H9 (cell line): ENCODE data around the gene DCTN2. TPM values are rescaled to one million over a fixed set of nuclear protein-coding genes. Genes with fewer than 3 reads are reported as not detected.

ENCODE experiments used
- DNase-seq: peaks from one replicate; pipeline ENCODE4 v3.0.0-alpha.2; 2017
- H2AFZ ChIP-seq: one replicate; pipeline ENCODE4 v1.6.1; 2013; ENCODE audit warnings: mild to moderate bottlenecking, low read length, control low read depth, moderate library complexity
- H2AK5ac ChIP-seq: 2 replicates; pipeline ENCODE4 v1.6.1; 2013; ENCODE audit warnings: low read length, control low read depth, mixed read lengths; ENCODE audit not compliant: insufficient read length
- H2BK120ac ChIP-seq: one replicate; pipeline ENCODE4 v1.6.1; 2013; ENCODE audit warnings: low read depth, mild to moderate bottlenecking, low read length, control low read depth, inconsistent platforms; ENCODE audit not compliant: poor library complexity, severe bottlenecking
- H2BK12ac ChIP-seq: 2 replicates; pipeline ENCODE4 v1.6.1; 2013; ENCODE audit warnings: low read length, control low read depth, mixed read lengths, low read depth; ENCODE audit not compliant: insufficient read length
- H2BK15ac ChIP-seq: 2 replicates; pipeline ENCODE4 v1.6.1; 2013; ENCODE audit warnings: low read depth, low read length, control low read depth
- H2BK20ac ChIP-seq: one replicate; pipeline ENCODE4 v1.6.1; 2013; ENCODE audit warnings: low read depth, mild to moderate bottlenecking, low read length, control low read depth, inconsistent platforms; ENCODE audit not compliant: poor library complexity, severe bottlenecking
- H2BK5ac ChIP-seq: 2 replicates; pipeline ENCODE4 v1.6.1; 2013; ENCODE audit warnings: low read length, control low read depth, mixed read lengths; ENCODE audit not compliant: insufficient read length
- H3K14ac ChIP-seq: 2 replicates; pipeline ENCODE4 v1.6.1; 2013; ENCODE audit warnings: low read length, control low read depth; ENCODE audit not compliant: insufficient read depth
- H3K18ac ChIP-seq: 2 replicates; pipeline ENCODE4 v1.6.1; 2013; ENCODE audit warnings: low read depth, mild to moderate bottlenecking, mixed read lengths, low read length, control low read depth; ENCODE audit not compliant: insufficient read length
- H3K23ac ChIP-seq: 2 replicates; pipeline ENCODE4 v1.6.1; 2013; ENCODE audit warnings: low read length, control low read depth, mixed read lengths, low read depth; ENCODE audit not compliant: insufficient read length
- H3K23me2 ChIP-seq: 2 replicates; pipeline ENCODE4 v1.6.1; 2013; ENCODE audit warnings: low read depth, mild to moderate bottlenecking, mixed read lengths, low read length, control low read depth; ENCODE audit not compliant: insufficient read length, poor library complexity, severe bottlenecking
- H3K27ac ChIP-seq: 2 replicates; pipeline ENCODE4 v1.5.1; 2013; ENCODE audit warnings: low read length, control low read depth, mixed read lengths, low read depth; ENCODE audit not compliant: insufficient read length
- H3K27me3 ChIP-seq: 2 replicates; pipeline ENCODE4 v1.6.1; 2013; ENCODE audit warnings: low read length, control low read depth, inconsistent platforms; ENCODE audit not compliant: insufficient read depth
- H3K4ac ChIP-seq: 2 replicates; pipeline ENCODE4 v1.6.1; 2013; ENCODE audit warnings: low read depth, mild to moderate bottlenecking, control low read depth, inconsistent platforms, low read length, moderate library complexity
- H3K4me1 ChIP-seq: 2 replicates; pipeline ENCODE4 v1.6.1; 2013; ENCODE audit warnings: low read length, control low read depth, inconsistent platforms; ENCODE audit not compliant: insufficient read depth
- H3K4me2 ChIP-seq: 2 replicates; pipeline ENCODE4 v1.6.1; 2013; ENCODE audit warnings: low read length, control low read depth, mixed read lengths; ENCODE audit not compliant: insufficient read length, insufficient read depth
- H3K56ac ChIP-seq: 2 replicates; pipeline ENCODE4 v1.6.1; 2013; ENCODE audit warnings: low read depth, mild to moderate bottlenecking, mixed read lengths, low read length, control low read depth; ENCODE audit not compliant: insufficient read length
- H3K79me1 ChIP-seq: 2 replicates; pipeline ENCODE4 v1.6.1; 2013; ENCODE audit warnings: low read depth, mild to moderate bottlenecking, moderate library complexity, low read length, control low read depth, inconsistent platforms; ENCODE audit not compliant: insufficient read depth, poor library complexity, severe bottlenecking
- H3K79me2 ChIP-seq: 2 replicates; pipeline ENCODE4 v1.6.1; 2013; ENCODE audit warnings: low read length, control low read depth, inconsistent platforms; ENCODE audit not compliant: insufficient read depth
- H3K9ac ChIP-seq: 2 replicates; pipeline ENCODE4 v1.6.1; 2013; ENCODE audit warnings: low read length, control low read depth, mixed read lengths; ENCODE audit not compliant: insufficient read length; ENCODE audit errors: extremely low read depth
- H3K9me3 ChIP-seq: one replicate; pipeline ENCODE4 v1.6.1; 2013; ENCODE audit warnings: low read depth, low read length, inconsistent platforms; ENCODE audit not compliant: control insufficient read depth
- H3T11ph ChIP-seq: one replicate; pipeline ENCODE4 v1.6.1; 2013; ENCODE audit warnings: mild to moderate bottlenecking, low read length, control low read depth, inconsistent platforms
- H4K20me1 ChIP-seq: one replicate; pipeline ENCODE4 v1.6.1; 2013; ENCODE audit not compliant: control insufficient read depth, insufficient read length, insufficient read depth
- H4K5ac ChIP-seq: 2 replicates; pipeline ENCODE4 v1.6.1; 2013; ENCODE audit warnings: low read depth, mild to moderate bottlenecking, mixed read lengths, low read length, control low read depth; ENCODE audit not compliant: insufficient read length
- H4K8ac ChIP-seq: replicated peaks from 2 replicates; pipeline ENCODE4 v1.6.1; 2013; ENCODE audit warnings: low read length, control low read depth, mixed read lengths, low read depth; ENCODE audit not compliant: insufficient read length
- H4K91ac ChIP-seq: 2 replicates; pipeline ENCODE4 v1.6.1; 2013; ENCODE audit warnings: low read depth, mild to moderate bottlenecking, moderate library complexity, mixed read lengths, low read length, control low read depth; ENCODE audit not compliant: insufficient read length
- H3K27ac Mint-ChIP-seq, 3 experiments: 2 replicates in 2 of 3; 3 replicates in 1 of 3; pipeline ENCODE4 v1.8.0; 2020 to 2021; ENCODE audit warnings: mixed read lengths in 3 of 3, mild to moderate bottlenecking in 1 of 3, moderate library complexity in 1 of 3
- H3K27me3 Mint-ChIP-seq: 2 replicates; pipeline ENCODE4 v1.8.0; 2021; ENCODE audit warnings: low read depth, mild to moderate bottlenecking, moderate library complexity, mixed read lengths
- H3K36me3 Mint-ChIP-seq, 3 experiments: 2 replicates in 2 of 3; 3 replicates in 1 of 3; pipeline ENCODE4 v1.8.0; 2020 to 2021; ENCODE audit warnings: low read depth in 3 of 3, mixed read lengths in 3 of 3; ENCODE audit not compliant: insufficient read depth in 1 of 3
- H3K4me1 Mint-ChIP-seq, 2 experiments: 2 replicates each; pipeline ENCODE4 v1.8.0; 2020; ENCODE audit warnings: mixed read lengths in 2 of 2
- H3K4me3 Mint-ChIP-seq, 2 experiments: 2 replicates in 1 of 2; 3 replicates in 1 of 2; pipeline ENCODE4 v1.8.0; 2020 to 2021; ENCODE audit warnings: mild to moderate bottlenecking in 2 of 2, mixed read lengths in 2 of 2, moderate library complexity in 1 of 2
- H3K9me3 Mint-ChIP-seq, 2 experiments: 2 replicates in 1 of 2; 3 replicates in 1 of 2; pipeline ENCODE4 v1.8.0; 2020; ENCODE audit warnings: mild to moderate bottlenecking in 2 of 2, mixed read lengths in 2 of 2, moderate library complexity in 1 of 2
- WGBS: extraction: QIAGEN DNeasy Blood & Tissue Kit; methylation state at CpG from one replicate; pipeline ENCODE4 v1.1.7; 2013; ENCODE audit warnings: missing lambda C conversion rate, low lambda C conversion rate, mixed read lengths; ENCODE audit not compliant: insufficient read length; ENCODE audit errors: extremely low coverage; 5-methylcytosine and 5-hydroxymethylcytosine counted together
- total RNA-seq: library from RNA; stranded (reverse); gene quantifications from 2 replicates; pipeline ENCODE4 v1.2.1, GENCODE V29; 2021
- TF ChIP-seq, protein P1 (sequence below): fragments of 200-600 bp; sonication (generic); conservative IDR thresholded peaks from 3 replicates; pipeline ENCODE4 v1.8.0; 2021; ENCODE audit warnings: antibody characterized with exemption, mild to moderate bottlenecking

Gene DCTN2
- total RNA-seq, 1 experiment from 2014 or later = 97.7 TPM

GRCh38 chr12:57530396-57531142, 16.4 kb downstream of the DCTN2 start:
- Histone ChIP-seq H3K9me3 (no peaks in the 10 kb centered on the region), H3K14ac (no peak overlapping the region), H3T11ph (no peak overlapping the region), H3K56ac (no peak overlapping the region), H2AK5ac (no peak overlapping the region), H3K27me3 (no peaks in the 10 kb centered on the region), H3K27ac (no peak overlapping the region), H4K5ac (no peak overlapping the region), H3K9ac (no peak overlapping the region), H2BK120ac (no peak overlapping the region), H2BK5ac (no peak overlapping the region), H2BK12ac (no peak overlapping the region), H2BK15ac (no peak overlapping the region), H3K4ac (no peak overlapping the region), H3K23ac (no peak overlapping the region), H4K91ac (no peak overlapping the region), H4K8ac (no peak overlapping the region), H3K79me1 (no peaks in the 10 kb centered on the region), H3K4me2 (no peak overlapping the region), H4K20me1 (no peaks in the 10 kb centered on the region), H3K23me2 (no peaks in the 10 kb centered on the region), H3K4me1 (no peaks in the 10 kb centered on the region; the same call in 1 of the 2 replicates), H3K18ac (no peak overlapping the region), H2BK20ac (no peak overlapping the region), H3K79me2 (no peaks in the 10 kb centered on the region), H2AFZ (no peak overlapping the region)
- no CpG with 5 or more reads among the region's 5 CpGs for WGBS
- Mint-ChIP-seq H3K27ac (no peak overlapping the region; a peak in 1 of 7 replicates), H3K4me3 (peak overlapping the region in 1 of 2 experiments; percentile 18; a peak in 1 of 5 replicates), H3K9me3 (no peaks in the 10 kb centered on the region), H3K27me3 (no peaks in the 10 kb centered on the region), H3K4me1 (peaks cover 0 to 14% of the 10 kb centered on the region in 2 experiments; a peak in 2 of 4 replicates), H3K36me3 (peaks cover 24 to 83% (median 83%) of the 10 kb centered on the region in 3 experiments; a peak in 6 of 7 replicates)
- no peak for DNase-seq
- TF ChIP-seq, protein P1, sequence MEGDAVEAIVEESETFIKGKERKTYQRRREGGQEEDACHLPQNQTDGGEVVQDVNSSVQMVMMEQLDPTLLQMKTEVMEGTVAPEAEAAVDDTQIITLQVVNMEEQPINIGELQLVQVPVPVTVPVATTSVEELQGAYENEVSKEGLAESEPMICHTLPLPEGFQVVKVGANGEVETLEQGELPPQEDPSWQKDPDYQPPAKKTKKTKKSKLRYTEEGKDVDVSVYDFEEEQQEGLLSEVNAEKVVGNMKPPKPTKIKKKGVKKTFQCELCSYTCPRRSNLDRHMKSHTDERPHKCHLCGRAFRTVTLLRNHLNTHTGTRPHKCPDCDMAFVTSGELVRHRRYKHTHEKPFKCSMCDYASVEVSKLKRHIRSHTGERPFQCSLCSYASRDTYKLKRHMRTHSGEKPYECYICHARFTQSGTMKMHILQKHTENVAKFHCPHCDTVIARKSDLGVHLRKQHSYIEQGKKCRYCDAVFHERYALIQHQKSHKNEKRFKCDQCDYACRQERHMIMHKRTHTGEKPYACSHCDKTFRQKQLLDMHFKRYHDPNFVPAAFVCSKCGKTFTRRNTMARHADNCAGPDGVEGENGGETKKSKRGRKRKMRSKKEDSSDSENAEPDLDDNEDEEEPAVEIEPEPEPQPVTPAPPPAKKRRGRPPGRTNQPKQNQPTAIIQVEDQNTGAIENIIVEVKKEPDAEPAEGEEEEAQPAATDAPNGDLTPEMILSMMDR = no peak
